H1 (cell line): ENCODE data around the gene ILDR2. TPM values are rescaled to one million over a fixed set of nuclear protein-coding genes. Genes with fewer than 3 reads are reported as not detected.

ENCODE experiments used
- CTCF ChIA-PET: fragments of 300-600 bp; sonication (Branson Sonifier 250); formaldehyde crosslinking; loops from one replicate; lab custom pipeline; 2021; ENCODE audit not compliant: partially characterized antibody; lab: Charles Lee
- POLR2A ChIA-PET: fragments of 300-600 bp; sonication (Branson Sonifier 250); formaldehyde crosslinking; loops from one replicate; lab custom pipeline; 2021; ENCODE audit warnings: inconsistent platforms; ENCODE audit not compliant: partially characterized antibody; lab: Charles Lee
- DNase-seq, 2 experiments: peaks; one replicate each; pipeline versions ENCODE4 v3.0.0 to v3.0.0-alpha.2; 2010 to 2022; ENCODE audit warnings: low spot score in 2 of 2, low read depth in 1 of 2, mixed read lengths in 1 of 2
- FAIRE-seq: peaks from 2 replicates; lab custom pipeline; 2011; peaks lifted over from hg19 to GRCh38; lab: Jason Lieb, UNC
- H2AFZ ChIP-seq: 2 replicates; pipeline ENCODE4 v1.8.1; 2012; ENCODE audit warnings: low read length, inconsistent platforms
- H2AK5ac ChIP-seq: 2 replicates; pipeline ENCODE4 v1.6.1; 2013; ENCODE audit warnings: low read depth, low read length
- H2BK120ac ChIP-seq: replicated peaks from 2 replicates; pipeline ENCODE3; 2013; ENCODE audit warnings: low read depth, low read length, inconsistent platforms
- H2BK12ac ChIP-seq: 2 replicates; pipeline ENCODE4 v1.6.1; 2013; ENCODE audit warnings: low read depth, low read length
- H2BK15ac ChIP-seq: 2 replicates; pipeline ENCODE4 v1.6.1; 2013; ENCODE audit warnings: low read length
- H2BK20ac ChIP-seq: 2 replicates; pipeline ENCODE4 v1.6.1; 2013; ENCODE audit warnings: low read length
- H2BK5ac ChIP-seq: 2 replicates; pipeline ENCODE4 v1.6.1; 2013; ENCODE audit warnings: low read depth, low read length
- H3K14ac ChIP-seq: 2 replicates; pipeline ENCODE4 v1.6.1; 2013; ENCODE audit warnings: inconsistent platforms; ENCODE audit not compliant: insufficient read length
- H3K18ac ChIP-seq: 2 replicates; pipeline ENCODE4 v1.6.1; 2013; ENCODE audit warnings: low read length; ENCODE audit errors: extremely low read depth
- H3K23ac ChIP-seq: 2 replicates; pipeline ENCODE4 v1.6.1; 2013; ENCODE audit warnings: inconsistent platforms; ENCODE audit not compliant: insufficient read length
- H3K23me2 ChIP-seq: 2 replicates; pipeline ENCODE4 v1.6.1; 2013; ENCODE audit warnings: low read depth, low read length
- H3K27ac ChIP-seq: 2 replicates; pipeline ENCODE4 v1.6.1; 2011; ENCODE audit warnings: low read depth, low read length, inconsistent platforms
- H3K27me3 ChIP-seq, 4 experiments: replicated peaks in 1 of 4; 1 replicate in 1 of 4; 2 replicates in 3 of 4; pipeline versions ENCODE4 v1.6.1 to v1.8.1; 2011 to 2013; ENCODE audit warnings: low read length in 3 of 4, mild to moderate bottlenecking in 3 of 4, inconsistent platforms in 2 of 4, mixed read lengths in 2 of 4, moderate library complexity in 1 of 4; ENCODE audit not compliant: control insufficient read depth in 3 of 4, insufficient read depth in 3 of 4; ENCODE audit errors: extremely low read depth in 1 of 4
- H3K36me3 ChIP-seq, 4 experiments: 2 replicates each; pipeline versions ENCODE4 v1.6.1 to v1.8.1; 2011 to 2013; ENCODE audit warnings: mild to moderate bottlenecking in 4 of 4, low read length in 3 of 4, moderate library complexity in 2 of 4, control low read depth in 1 of 4, inconsistent platforms in 1 of 4; ENCODE audit not compliant: insufficient read depth in 4 of 4, control insufficient read depth in 2 of 4
- H3K4ac ChIP-seq: replicated peaks from 2 replicates; pipeline ENCODE3; 2013; ENCODE audit warnings: low read length, low read depth, mixed read lengths, inconsistent platforms; ENCODE audit not compliant: insufficient read length
- H3K4me1 ChIP-seq, 4 experiments: replicated peaks in 1 of 4; 1 replicate in 1 of 4; 2 replicates in 3 of 4; pipeline versions ENCODE4 v1.6.1 to v1.8.1; 2011 to 2013; ENCODE audit warnings: low read length in 3 of 4, inconsistent platforms in 2 of 4, mixed read lengths in 1 of 4; ENCODE audit not compliant: insufficient read depth in 4 of 4, control insufficient read depth in 3 of 4
- H3K4me2 ChIP-seq, 2 experiments: 2 replicates each; pipeline versions ENCODE4 v1.6.1 to v1.8.1; 2011 to 2013; ENCODE audit warnings: low read depth in 2 of 2, low read length in 2 of 2, control low read depth in 1 of 2, inconsistent platforms in 1 of 2, mild to moderate bottlenecking in 1 of 2; ENCODE audit not compliant: insufficient read depth in 1 of 2
- H3K4me3 ChIP-seq, 4 experiments: fragments of 200-600, 300-600 bp in 1 of 4; sonication (generic), shearing (Covaris generic), sonication (Bioruptor Twin) in 1 of 4; 2 replicates each; pipeline versions ENCODE4 v1.5.1 to v1.8.1; 2011 to 2016; ENCODE audit warnings: low read length in 4 of 4, low read depth in 3 of 4, control low read depth in 2 of 4, inconsistent platforms in 2 of 4, mild to moderate bottlenecking in 2 of 4, mixed read lengths in 1 of 4, moderate library complexity in 1 of 4; ENCODE audit not compliant: insufficient read depth in 2 of 4; ENCODE audit errors: extremely low read depth in 1 of 4
- H3K56ac ChIP-seq: replicated peaks from 2 replicates; pipeline ENCODE3; 2013; ENCODE audit warnings: low read depth, mild to moderate bottlenecking, mixed read lengths, low read length, inconsistent platforms; ENCODE audit not compliant: insufficient read length
- H3K79me1 ChIP-seq: 2 replicates; pipeline ENCODE4 v1.6.1; 2013; ENCODE audit warnings: low read depth, low read length, control low read depth
- H3K79me2 ChIP-seq, 2 experiments: 2 replicates each; pipeline versions ENCODE4 v1.6.1 to v1.8.1; 2012 to 2013; ENCODE audit warnings: low read length in 2 of 2, mild to moderate bottlenecking in 2 of 2, inconsistent platforms in 1 of 2; ENCODE audit not compliant: insufficient read depth in 2 of 2, control insufficient read depth in 1 of 2
- H3K9ac ChIP-seq, 4 experiments: replicated peaks in 1 of 4; 1 replicate in 1 of 4; 2 replicates in 3 of 4; pipeline versions ENCODE4 v1.6.1 to v1.8.1; 2011 to 2013; ENCODE audit warnings: low read depth in 3 of 4, low read length in 3 of 4, control low read depth in 2 of 4, mild to moderate bottlenecking in 2 of 4, moderate library complexity in 2 of 4, inconsistent platforms in 1 of 4; ENCODE audit errors: extremely low read depth in 1 of 4
- H3K9me3 ChIP-seq, 2 experiments: 2 replicates each; pipeline versions ENCODE4 v1.6.1 to v1.8.1; 2012 to 2013; ENCODE audit warnings: mild to moderate bottlenecking in 2 of 2, moderate library complexity in 2 of 2, control low read depth in 1 of 2, inconsistent platforms in 1 of 2, low read depth in 1 of 2, low read length in 1 of 2, mixed read lengths in 1 of 2; ENCODE audit not compliant: insufficient read depth in 2 of 2
- H4K20me1 ChIP-seq, 2 experiments: replicated peaks in 1 of 2; 2 replicates each; pipeline versions ENCODE3 to v1.8.1; 2011 to 2013; ENCODE audit warnings: inconsistent platforms in 2 of 2, low read length in 2 of 2, mild to moderate bottlenecking in 1 of 2; ENCODE audit not compliant: insufficient read depth in 2 of 2, control insufficient read depth in 1 of 2
- H4K5ac ChIP-seq: 2 replicates; pipeline ENCODE4 v1.6.1; 2013; ENCODE audit warnings: low read length, low read depth, mixed read lengths, inconsistent platforms; ENCODE audit not compliant: insufficient read length
- H4K8ac ChIP-seq: 2 replicates; pipeline ENCODE4 v1.8.0; 2013; ENCODE audit warnings: mild to moderate bottlenecking, moderate library complexity, low read length, inconsistent platforms; ENCODE audit not compliant: insufficient read depth; ENCODE audit errors: extremely low read depth
- H4K91ac ChIP-seq: replicated peaks from 2 replicates; pipeline ENCODE3; 2013; ENCODE audit warnings: low read length, mixed read lengths, inconsistent platforms; ENCODE audit not compliant: insufficient read length
- BRCA1 ChIP-seq: IDR thresholded peaks from 2 replicates; pipeline ENCODE4 v1.6.1; 2012; ENCODE audit warnings: low read depth, low read length, improper control_type of control experiment
- CEBPB ChIP-seq: IDR thresholded peaks from 2 replicates; pipeline ENCODE4 v1.6.1; 2012; ENCODE audit warnings: low read depth, low read length
- GABPA ChIP-seq: IDR thresholded peaks from 2 replicates; pipeline ENCODE4 v1.6.1; 2011; ENCODE audit warnings: mild to moderate bottlenecking, low read length, moderate library complexity, borderline replicate concordance; ENCODE audit not compliant: insufficient read depth
- GTF2F1 ChIP-seq: IDR thresholded peaks from 2 replicates; pipeline ENCODE4 v1.6.1; 2012; ENCODE audit warnings: low read depth, low read length, improper control_type of control experiment, borderline replicate concordance
- HDAC6 ChIP-seq: IDR thresholded peaks from one replicate; pipeline ENCODE4 v1.7.1; 2012; ENCODE audit warnings: low read depth, mild to moderate bottlenecking, inconsistent platforms, low read length, moderate library complexity
- JUN ChIP-seq: IDR thresholded peaks from 2 replicates; pipeline ENCODE4 v1.6.1; 2011; ENCODE audit warnings: low read depth, mild to moderate bottlenecking, improper control_type of control experiment, low read length
- KDM4A ChIP-seq: IDR thresholded peaks from one replicate; pipeline ENCODE4 v1.7.1; 2012; ENCODE audit warnings: low read depth, mild to moderate bottlenecking, moderate library complexity, low read length, inconsistent platforms; ENCODE audit not compliant: severe bottlenecking
- POLR2AphosphoS5 ChIP-seq: IDR thresholded peaks from 2 replicates; pipeline ENCODE4 v1.6.1; 2011; ENCODE audit warnings: low read depth, low read length
- SP4 ChIP-seq: IDR thresholded peaks from 2 replicates; pipeline ENCODE4 v1.6.1; 2012; ENCODE audit warnings: low read length, inconsistent platforms
- WGBS, 2 experiments: shearing (Covaris generic) in 1 of 2; methylation state at CpG; one replicate each; pipeline versions ENCODE4 v1.1.6 to v1.1.7; 2013 to 2015; ENCODE audit warnings: low lambda C conversion rate in 2 of 2, mixed read lengths in 2 of 2, inconsistent platforms in 1 of 2, low coverage in 1 of 2, missing lambda C conversion rate in 1 of 2; ENCODE audit not compliant: insufficient replicate concordance in 2 of 2, insufficient coverage in 1 of 2, insufficient read length in 1 of 2; ENCODE audit errors: extremely low coverage in 1 of 2, missing lambda C conversion rate in 1 of 2; 5-methylcytosine and 5-hydroxymethylcytosine counted together
- polyA plus RNA-seq, 7 experiments: library from polyadenylated mRNA; depleted of rRNA in 3 of 7; stranded (reverse) in 5 of 7; unstranded in 2 of 7; fragments of >200 nt in 5 of 7; fragments of 200-250 nt in 2 of 7; gene quantifications; 1 replicate in 5 of 7; 2 replicates in 1 of 7; 4 replicates in 1 of 7; pipeline versions ENCODE4 v1.2.1 to v1.2.3, GENCODE V29; 2011 to 2013; ENCODE audit warnings: missing spikeins in 2 of 7, mixed read lengths in 2 of 7
- total RNA-seq: library from RNA; stranded (reverse); fragmentation: NEBNext Ultra II Directional; extraction: Animal tissue kit (Norgen Biotek cat#: 25700); gene quantifications from 2 replicates; pipeline ENCODE4 v1.2.1, GENCODE V29; 2021
- TF ChIP-seq, protein P1 (sequence below): IDR thresholded peaks from 2 replicates; pipeline ENCODE4 v1.6.1; 2011; ENCODE audit warnings: low read length, improper control_type of control experiment
- TF ChIP-seq, protein P2 (sequence below): IDR thresholded peaks from 2 replicates; pipeline ENCODE4 v1.6.1; 2011; ENCODE audit warnings: low read depth, mild to moderate bottlenecking, low read length; ENCODE audit not compliant: insufficient read depth

ILDR2 gene
- total and polyA plus RNA-seq, 2 of the 8 experiments (the other 6 are each of a cell fraction or from before 2014, with no cell fraction given): 0.85 to 0.86 TPM

DNA sequence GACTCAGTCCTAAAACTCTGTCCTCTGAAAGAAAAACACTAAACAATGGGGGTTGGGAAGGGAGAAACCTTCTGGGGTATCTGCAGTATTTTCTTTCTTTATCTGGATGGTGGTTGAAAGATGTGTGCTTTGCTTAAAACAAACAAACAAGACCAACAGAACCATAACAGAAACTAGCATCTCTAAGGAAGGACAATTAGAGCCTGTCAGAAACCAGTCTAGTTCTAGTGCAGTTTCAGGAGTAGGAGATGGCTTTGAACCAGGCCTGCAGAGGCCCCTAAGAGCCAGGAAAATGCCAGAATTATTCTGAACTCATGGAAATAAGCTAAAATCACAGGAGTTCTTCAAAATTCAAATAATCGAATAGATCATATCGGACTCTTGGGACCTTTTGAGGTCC, 18.5 kb downstream of the ILDR2 start:
- no peaks in the 10 kb centered on the region for H3K79me2 ChIP-seq
- H4K20me1 ChIP-seq: no peaks in the 10 kb centered on the region
- DNase-seq (no peak), FAIRE-seq (no peak)
- no peak overlapping the region for H4K5ac ChIP-seq
- H3K23ac ChIP-seq: no peak overlapping the region
- ChIA-PET CTCF (interaction anchor here (1.1 to 2.5 kb wide), 5 partner anchors 10 to 102 kb away, joined by 3 to 8 read pairs (median 5); no protein-coding TSS in a partner anchor), POLR2A (no interaction called here)
- no peak overlapping the region for H2BK15ac ChIP-seq
- no peak overlapping the region for H3K4me3 ChIP-seq
- H2AK5ac ChIP-seq: no peak overlapping the region
- H3K27me3 ChIP-seq: peaks cover 0 to 1% (median 0%) of the 10 kb centered on the region in 4 experiments; a peak in 1 of 7 replicates
- H4K91ac ChIP-seq: no peak overlapping the region
- H3K4ac ChIP-seq: no peak overlapping the region
- H3K14ac ChIP-seq: no peak overlapping the region
- H2BK5ac ChIP-seq: no peak overlapping the region
- H2AFZ ChIP-seq: no peak overlapping the region
- H3K18ac ChIP-seq: no peak overlapping the region
- no peaks in the 10 kb centered on the region for H3K23me2 ChIP-seq
- H2BK12ac ChIP-seq: no peak overlapping the region
- no peak overlapping the region for H4K8ac ChIP-seq
- no peaks in the 10 kb centered on the region for H3K79me1 ChIP-seq
- H3K9ac ChIP-seq: no peak overlapping the region
- no peak overlapping the region for H3K4me2 ChIP-seq
- H3K56ac ChIP-seq: no peak overlapping the region
- no peak overlapping the region for H3K27ac ChIP-seq
- no peaks in the 10 kb centered on the region for H3K9me3 ChIP-seq
- WGBS, 2 experiments: 100% methylated on average over 2 of the region's 2 CpGs; no CpG with 5 or more reads in 1 of the 2 experiments
- peaks cover 0 to 6% (median 1%) of the 10 kb centered on the region in 4 experiments; a peak in 2 of 7 replicates for H3K4me1 ChIP-seq
- H3K36me3 ChIP-seq: no peaks in the 10 kb centered on the region
- H2BK20ac ChIP-seq: no peak overlapping the region
- H2BK120ac ChIP-seq: no peak overlapping the region
- TF ChIP-seq CEBPB (no peak), JUN (no peak), KDM4A (no peak), BRCA1 (no peak), SP4 (no peak), POLR2AphosphoS5 (no peak), GABPA (no peak), GTF2F1 (no peak), HDAC6 (no peak)
- TF ChIP-seq, protein P1, sequence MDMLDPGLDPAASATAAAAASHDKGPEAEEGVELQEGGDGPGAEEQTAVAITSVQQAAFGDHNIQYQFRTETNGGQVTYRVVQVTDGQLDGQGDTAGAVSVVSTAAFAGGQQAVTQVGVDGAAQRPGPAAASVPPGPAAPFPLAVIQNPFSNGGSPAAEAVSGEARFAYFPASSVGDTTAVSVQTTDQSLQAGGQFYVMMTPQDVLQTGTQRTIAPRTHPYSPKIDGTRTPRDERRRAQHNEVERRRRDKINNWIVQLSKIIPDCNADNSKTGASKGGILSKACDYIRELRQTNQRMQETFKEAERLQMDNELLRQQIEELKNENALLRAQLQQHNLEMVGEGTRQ: no peak
- TF ChIP-seq, protein P2, sequence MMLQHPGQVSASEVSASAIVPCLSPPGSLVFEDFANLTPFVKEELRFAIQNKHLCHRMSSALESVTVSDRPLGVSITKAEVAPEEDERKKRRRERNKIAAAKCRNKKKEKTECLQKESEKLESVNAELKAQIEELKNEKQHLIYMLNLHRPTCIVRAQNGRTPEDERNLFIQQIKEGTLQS: no peak
